NOMO-1 treated with DMSO at 0.1 percent for 48 hours (cell line): Measurements from ENCODE around the gene RALGPS1.
A peak's percentile ranks its signal among the peaks of the same experiment; 100 is the strongest.

ENCODE experiments used
- DNase-seq: peaks from one replicate; lab custom pipeline; 2025; ENCODE audit not compliant: unreplicated experiment; lab: John Stamatoyannopoulos, UW

The RALGPS1 gene

GRCh38 chr9:127215268-127216209 lies 301.0 kb downstream of the RALGPS1 start:
- DNase-seq: no peak

GRCh38 chr9:127216210-127216887 lies 301.8 kb downstream of the RALGPS1 start:
- DNase-seq: no peak

- no peak for DNase-seq
Measured at GRCh38 chr9:127216888-127217217, 302.3 kb downstream of the RALGPS1 start.

- DNase-seq: no peak
Measured at GRCh38 chr9:127218818-127219217, 304.2 kb downstream of the RALGPS1 start.

- no peak for DNase-seq
Measured at GRCh38 chr9:127219520-127219919, 304.9 kb downstream of the RALGPS1 start.

DNA sequence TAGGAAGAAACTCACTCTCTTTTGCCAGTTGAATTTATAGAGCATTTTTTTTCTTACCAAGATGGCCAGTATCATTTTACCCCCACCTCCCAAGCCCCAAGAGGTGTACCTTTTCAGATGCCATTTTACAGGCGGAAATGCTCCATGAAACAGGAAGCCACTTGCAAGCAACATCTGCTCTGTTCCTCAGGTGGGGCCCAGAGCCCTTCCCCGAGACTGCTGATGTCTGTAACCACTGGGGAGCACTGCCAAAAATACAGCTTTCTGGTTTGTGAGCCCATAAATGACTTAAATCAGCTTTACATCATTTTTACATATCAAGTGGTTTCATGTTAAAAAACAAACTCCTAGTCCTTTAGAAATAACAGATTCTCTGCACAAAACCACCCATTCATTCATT lies 307.1 kb downstream of the RALGPS1 start:
- DNase-seq: no peak

GRCh38 chr9:127222388-127223095 lies 308.0 kb downstream of the RALGPS1 start:
- no peak for DNase-seq

DNA sequence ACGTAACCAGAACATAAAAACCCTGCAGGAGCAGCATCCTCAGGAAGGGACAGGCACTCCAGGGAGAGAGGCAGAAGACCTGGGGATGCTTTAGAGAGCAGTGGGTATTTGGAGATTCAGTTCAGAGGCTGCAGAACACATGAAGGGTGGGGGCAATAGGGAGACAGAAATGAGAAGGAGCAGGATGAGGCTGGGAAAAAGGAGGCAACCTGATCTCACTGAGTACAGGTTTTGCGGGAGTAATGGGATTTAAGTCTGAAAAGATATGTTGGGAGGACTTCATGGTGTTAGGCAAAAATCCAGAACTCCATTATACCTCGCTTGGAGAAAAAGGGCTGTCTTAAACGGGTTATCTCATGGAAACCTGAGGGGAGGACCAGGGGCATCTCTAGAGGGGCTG lies 308.7 kb downstream of the RALGPS1 start:
- no peak for DNase-seq

GRCh38 chr9:127223810-127224177 lies 309.2 kb downstream of the RALGPS1 start:
- no peak for DNase-seq

- peak; percentile 85 for DNase-seq
Measured at GRCh38 chr9:127224178-127224882, 309.7 kb downstream of the RALGPS1 start.

DNA sequence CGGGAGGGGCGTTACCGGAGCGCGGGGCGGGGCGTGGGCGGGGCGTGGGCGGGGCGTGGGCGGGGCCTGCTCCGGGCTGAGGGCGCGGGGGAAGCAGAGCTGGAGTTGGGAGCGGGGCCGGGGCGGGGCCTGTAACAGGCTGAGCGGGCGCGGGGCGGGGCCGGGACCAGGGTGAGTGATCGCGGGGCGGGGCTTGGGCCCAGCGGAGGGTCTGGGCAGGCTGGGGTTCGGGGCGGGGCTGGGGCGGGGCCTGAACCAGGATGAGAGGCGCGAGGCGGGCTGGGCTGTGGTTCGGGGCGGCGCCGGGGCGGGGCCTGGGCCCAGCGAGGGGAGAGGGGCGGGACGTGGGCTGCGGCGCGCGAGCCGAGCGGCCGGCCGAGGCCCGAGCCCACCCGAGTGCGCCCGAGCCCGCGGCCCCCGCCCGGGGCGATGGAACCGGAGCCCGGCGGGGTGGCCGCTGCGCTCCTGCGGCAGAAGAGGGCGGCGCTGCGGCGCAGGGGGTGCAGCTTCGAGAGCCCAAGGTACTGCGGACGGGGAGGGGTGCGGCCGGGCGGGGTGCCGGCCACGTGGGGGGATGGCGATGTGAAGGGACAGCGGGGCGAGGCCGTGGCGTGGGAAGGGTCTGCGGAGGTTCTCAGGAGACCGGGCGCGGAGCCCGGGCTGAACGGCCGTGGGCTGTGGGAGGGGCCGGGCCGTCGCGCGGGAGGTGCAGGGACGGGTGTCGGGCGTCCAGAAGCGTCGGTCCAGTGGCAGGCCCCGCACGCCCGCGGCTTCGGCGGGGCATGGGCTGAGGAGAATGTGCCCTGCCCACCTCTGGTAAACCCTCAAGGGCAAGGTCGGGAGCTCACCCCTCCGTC lies 310.5 kb downstream of the RALGPS1 start:
- DNase-seq: peak; percentile 87

GRCh38 chr9:127225801-127226625 lies 311.4 kb downstream of the RALGPS1 start:
- no peak for DNase-seq

GRCh38 chr9:127229691-127230417 lies 315.3 kb downstream of the RALGPS1 start:
- no peak for DNase-seq

- no peak for DNase-seq
Measured at GRCh38 chr9:127231666-127232065, 317.1 kb downstream of the RALGPS1 start.

DNA sequence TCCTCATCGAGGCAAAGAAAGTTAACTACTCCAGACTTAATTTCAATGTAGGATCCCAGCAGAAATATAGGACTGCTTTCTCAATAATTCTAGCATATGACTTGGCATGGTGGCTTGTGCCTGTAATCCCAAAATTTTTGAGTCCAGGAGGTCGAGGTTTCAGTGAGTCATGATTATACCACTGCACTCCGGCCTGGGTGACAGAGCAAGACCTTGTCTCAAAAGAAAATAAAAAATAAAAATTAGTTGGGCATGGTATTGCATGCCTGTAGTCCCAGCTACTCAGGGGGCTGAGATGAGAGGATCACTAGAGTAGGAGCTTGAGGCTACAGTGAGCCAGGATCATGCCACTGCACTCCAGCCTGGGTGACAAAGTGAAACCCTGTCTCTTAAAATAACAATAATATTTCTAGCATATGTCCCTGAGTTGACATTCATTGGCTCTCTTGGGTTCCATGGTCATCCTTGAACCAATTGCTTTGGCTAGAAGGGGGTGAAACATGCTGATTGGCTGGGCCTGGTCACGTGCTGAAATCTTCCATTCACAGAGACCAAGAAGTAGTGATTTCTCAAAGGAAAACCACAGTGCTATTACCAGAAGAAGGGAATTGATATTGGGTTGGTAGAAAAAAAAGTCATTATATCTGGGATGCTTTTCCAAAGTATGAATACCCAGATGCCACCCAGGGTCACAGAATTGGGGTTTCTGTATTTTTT lies 318.4 kb downstream of the RALGPS1 start:
- DNase-seq: no peak

- no peak for DNase-seq
Measured at GRCh38 chr9:127233550-127233949, 319.0 kb downstream of the RALGPS1 start.

- no peak for DNase-seq
Measured at GRCh38 chr9:127233989-127234388, 319.4 kb downstream of the RALGPS1 start.

- no peak for DNase-seq
Measured at GRCh38 chr9:127237801-127238200, 323.2 kb downstream of the RALGPS1 start.
